ENCODE results near the gene HNRNPUL2.

The HNRNPUL2 gene

DNA sequence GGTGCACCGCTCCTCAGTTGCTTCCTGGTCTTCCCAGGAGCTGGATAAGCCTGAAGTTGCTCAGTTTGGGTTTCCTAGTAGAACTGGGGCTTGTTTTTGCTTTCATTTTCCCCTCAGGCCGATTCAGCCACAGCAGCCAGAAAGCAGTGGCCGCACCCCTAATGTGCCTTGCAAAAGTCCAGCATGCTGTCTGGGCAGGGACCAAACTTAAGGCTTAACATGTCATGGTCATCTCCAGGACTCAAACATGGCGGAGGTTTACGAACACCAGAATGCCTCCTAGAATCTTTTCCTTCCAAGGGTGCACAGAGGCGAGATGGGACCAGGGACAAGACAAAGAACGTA is 17.3 kb downstream of the HNRNPUL2 start:
- DNase-seq (ENCODE audit: low read depth in 1 of 2, low spot score in 1 of 2), result no peak
- TF ChIP-seq, protein P1, sequence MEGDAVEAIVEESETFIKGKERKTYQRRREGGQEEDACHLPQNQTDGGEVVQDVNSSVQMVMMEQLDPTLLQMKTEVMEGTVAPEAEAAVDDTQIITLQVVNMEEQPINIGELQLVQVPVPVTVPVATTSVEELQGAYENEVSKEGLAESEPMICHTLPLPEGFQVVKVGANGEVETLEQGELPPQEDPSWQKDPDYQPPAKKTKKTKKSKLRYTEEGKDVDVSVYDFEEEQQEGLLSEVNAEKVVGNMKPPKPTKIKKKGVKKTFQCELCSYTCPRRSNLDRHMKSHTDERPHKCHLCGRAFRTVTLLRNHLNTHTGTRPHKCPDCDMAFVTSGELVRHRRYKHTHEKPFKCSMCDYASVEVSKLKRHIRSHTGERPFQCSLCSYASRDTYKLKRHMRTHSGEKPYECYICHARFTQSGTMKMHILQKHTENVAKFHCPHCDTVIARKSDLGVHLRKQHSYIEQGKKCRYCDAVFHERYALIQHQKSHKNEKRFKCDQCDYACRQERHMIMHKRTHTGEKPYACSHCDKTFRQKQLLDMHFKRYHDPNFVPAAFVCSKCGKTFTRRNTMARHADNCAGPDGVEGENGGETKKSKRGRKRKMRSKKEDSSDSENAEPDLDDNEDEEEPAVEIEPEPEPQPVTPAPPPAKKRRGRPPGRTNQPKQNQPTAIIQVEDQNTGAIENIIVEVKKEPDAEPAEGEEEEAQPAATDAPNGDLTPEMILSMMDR (IDR thresholded peaks at IDR 0.05; ENCODE audit: insufficient read depth, low read length), result no peak
- TF ChIP-seq, protein P2, sequence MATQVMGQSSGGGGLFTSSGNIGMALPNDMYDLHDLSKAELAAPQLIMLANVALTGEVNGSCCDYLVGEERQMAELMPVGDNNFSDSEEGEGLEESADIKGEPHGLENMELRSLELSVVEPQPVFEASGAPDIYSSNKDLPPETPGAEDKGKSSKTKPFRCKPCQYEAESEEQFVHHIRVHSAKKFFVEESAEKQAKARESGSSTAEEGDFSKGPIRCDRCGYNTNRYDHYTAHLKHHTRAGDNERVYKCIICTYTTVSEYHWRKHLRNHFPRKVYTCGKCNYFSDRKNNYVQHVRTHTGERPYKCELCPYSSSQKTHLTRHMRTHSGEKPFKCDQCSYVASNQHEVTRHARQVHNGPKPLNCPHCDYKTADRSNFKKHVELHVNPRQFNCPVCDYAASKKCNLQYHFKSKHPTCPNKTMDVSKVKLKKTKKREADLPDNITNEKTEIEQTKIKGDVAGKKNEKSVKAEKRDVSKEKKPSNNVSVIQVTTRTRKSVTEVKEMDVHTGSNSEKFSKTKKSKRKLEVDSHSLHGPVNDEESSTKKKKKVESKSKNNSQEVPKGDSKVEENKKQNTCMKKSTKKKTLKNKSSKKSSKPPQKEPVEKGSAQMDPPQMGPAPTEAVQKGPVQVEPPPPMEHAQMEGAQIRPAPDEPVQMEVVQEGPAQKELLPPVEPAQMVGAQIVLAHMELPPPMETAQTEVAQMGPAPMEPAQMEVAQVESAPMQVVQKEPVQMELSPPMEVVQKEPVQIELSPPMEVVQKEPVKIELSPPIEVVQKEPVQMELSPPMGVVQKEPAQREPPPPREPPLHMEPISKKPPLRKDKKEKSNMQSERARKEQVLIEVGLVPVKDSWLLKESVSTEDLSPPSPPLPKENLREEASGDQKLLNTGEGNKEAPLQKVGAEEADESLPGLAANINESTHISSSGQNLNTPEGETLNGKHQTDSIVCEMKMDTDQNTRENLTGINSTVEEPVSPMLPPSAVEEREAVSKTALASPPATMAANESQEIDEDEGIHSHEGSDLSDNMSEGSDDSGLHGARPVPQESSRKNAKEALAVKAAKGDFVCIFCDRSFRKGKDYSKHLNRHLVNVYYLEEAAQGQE (IDR thresholded peaks at IDR 0.05; ENCODE audit: insufficient replicate concordance, low read depth), result no peak
- TF ChIP-seq SPI1 (IDR thresholded peaks at IDR 0.05; ENCODE audit: borderline replicate concordance, low read depth) (no peak), POLR2AphosphoS5 (IDR thresholded peaks at IDR 0.05; ENCODE audit: low read depth) (no peak; the same call in 1 of the 2 replicates), GABPA (IDR thresholded peaks at IDR 0.05; ENCODE audit: low read depth) (no peak)
- Histone ChIP-seq H3K4me3 (replicated peaks; ENCODE audit: insufficient read depth, low read length) (peak overlapping the region; percentile 22), H3K27me3 (ENCODE audit: insufficient read depth, poor library complexity, severe bottlenecking) (no peaks in the 10 kb centered on the region), H3K27ac (replicated peaks) (peak overlapping the region; percentile 88)

- peak; percentile 92 to 98 for DNase-seq (ENCODE audit: low read depth in 1 of 2, low spot score in 1 of 2)
- peak overlapping the region; percentile 88 for H3K27ac ChIP-seq (replicated peaks)
- peak overlapping the region; percentile 49 for H3K4me3 ChIP-seq (replicated peaks; ENCODE audit: insufficient read depth, low read length)
- TF ChIP-seq, protein P1 (IDR thresholded peaks at IDR 0.05; ENCODE audit: insufficient read depth, low read length), result no peak
- TF ChIP-seq, protein P2 (IDR thresholded peaks at IDR 0.05; ENCODE audit: insufficient replicate concordance, low read depth), result peak; percentile 69
- peak; percentile 90 for TF ChIP-seq POLR2AphosphoS5 (IDR thresholded peaks at IDR 0.05; ENCODE audit: low read depth)
- TF ChIP-seq SPI1 (IDR thresholded peaks at IDR 0.05; ENCODE audit: borderline replicate concordance, low read depth), result peak; percentile 26; the same call in 1 of the 2 replicates
- TF ChIP-seq GABPA (IDR thresholded peaks at IDR 0.05; ENCODE audit: low read depth), result peak; percentile 69; the same call in 1 of the 2 replicates
- no peaks in the 10 kb centered on the region for H3K27me3 ChIP-seq (ENCODE audit: insufficient read depth, poor library complexity, severe bottlenecking)
Measured at GRCh38 chr11:62709247-62710000, 17.8 kb downstream of the HNRNPUL2 start.

- Histone ChIP-seq H3K27me3 (ENCODE audit: insufficient read depth, poor library complexity, severe bottlenecking) (no peaks in the 10 kb centered on the region), H3K4me3 (replicated peaks; ENCODE audit: insufficient read depth, low read length) (peak overlapping the region; percentile 49), H3K27ac (replicated peaks) (peak overlapping the region; percentile 88)
- DNase-seq (ENCODE audit: low read depth in 1 of 2, low spot score in 1 of 2), result no peak
- TF ChIP-seq SPI1 (IDR thresholded peaks at IDR 0.05; ENCODE audit: borderline replicate concordance, low read depth), result no peak
- TF ChIP-seq, protein P1 (IDR thresholded peaks at IDR 0.05; ENCODE audit: insufficient read depth, low read length), result no peak
- TF ChIP-seq GABPA (IDR thresholded peaks at IDR 0.05; ENCODE audit: low read depth), result no peak
- no peak for TF ChIP-seq POLR2AphosphoS5 (IDR thresholded peaks at IDR 0.05; ENCODE audit: low read depth)
- TF ChIP-seq, protein P2 (IDR thresholded peaks at IDR 0.05; ENCODE audit: insufficient replicate concordance, low read depth), result no peak
Measured at GRCh38 chr11:62708793-62709192, 18.5 kb downstream of the HNRNPUL2 start.
